Endothelial cell (in vitro differentiated cells): ENCODE measurements around the gene GALNT10. TPM values are rescaled to one million over a fixed set of nuclear protein-coding genes. Genes with fewer than 3 reads are reported as not detected.
"Not testable (repeated sequence)": the region's sequence is repeated elsewhere in the genome, so short reads cannot be mapped to it uniquely, and the experiment has no call there.

Source experiments
- DNase-seq: peaks from one replicate; pipeline ENCODE4 v3.0.0; 2021; ENCODE audit warnings: low spot score
- H3K27ac Mint-ChIP-seq: one replicate; pipeline ENCODE4 v1.8.0; 2021; ENCODE audit warnings: mixed read lengths, inconsistent platforms; ENCODE audit not compliant: unreplicated experiment
- H3K27me3 Mint-ChIP-seq: one replicate; pipeline ENCODE4 v1.8.0; 2021; ENCODE audit warnings: mild to moderate bottlenecking, moderate library complexity, mixed read lengths, inconsistent platforms; ENCODE audit not compliant: unreplicated experiment
- H3K36me3 Mint-ChIP-seq: one replicate; pipeline ENCODE4 v1.8.0; 2021; ENCODE audit warnings: mild to moderate bottlenecking, low read depth, mixed read lengths, inconsistent platforms; ENCODE audit not compliant: unreplicated experiment
- H3K4me1 Mint-ChIP-seq: one replicate; pipeline ENCODE4 v1.8.0; 2021; ENCODE audit warnings: mild to moderate bottlenecking, mixed read lengths, inconsistent platforms; ENCODE audit not compliant: unreplicated experiment
- H3K4me3 Mint-ChIP-seq: one replicate; pipeline ENCODE4 v1.8.0; 2021; ENCODE audit warnings: mild to moderate bottlenecking, mixed read lengths, inconsistent platforms; ENCODE audit not compliant: unreplicated experiment
- H3K9me3 Mint-ChIP-seq: one replicate; pipeline ENCODE4 v1.8.0; 2021; ENCODE audit warnings: mixed read lengths, inconsistent platforms; ENCODE audit not compliant: unreplicated experiment
- total RNA-seq: library from RNA; stranded (reverse); fragmentation: NEBNext Ultra II Directional; extraction: Animal tissue kit (Norgen Biotek cat#: 25700); gene quantifications from one replicate; pipeline ENCODE4 v1.2.1, GENCODE V29; 2021; ENCODE audit not compliant: unreplicated experiment
- TF ChIP-seq, protein P1 (sequence below): fragments of 200-600 bp; sonication (generic); IDR thresholded peaks from one replicate; pipeline ENCODE4 v1.5.0; 2021; ENCODE audit warnings: antibody characterized with exemption; ENCODE audit not compliant: unreplicated experiment

The GALNT10 gene
- total RNA-seq, 1 donor from 2014 or later: 22.5 TPM

GRCh38 chr5:154356958-154357357, 166.4 kb downstream of the GALNT10 start:
- Mint-ChIP-seq H3K27me3 (no peaks in the 10 kb centered on the region), H3K27ac (no peak overlapping the region), H3K4me3 (no peak overlapping the region), H3K9me3 (no peaks in the 10 kb centered on the region), H3K4me1 (peaks cover 5% of the 10 kb centered on the region), H3K36me3 (peaks cover 6% of the 10 kb centered on the region)
- TF ChIP-seq, protein P1, sequence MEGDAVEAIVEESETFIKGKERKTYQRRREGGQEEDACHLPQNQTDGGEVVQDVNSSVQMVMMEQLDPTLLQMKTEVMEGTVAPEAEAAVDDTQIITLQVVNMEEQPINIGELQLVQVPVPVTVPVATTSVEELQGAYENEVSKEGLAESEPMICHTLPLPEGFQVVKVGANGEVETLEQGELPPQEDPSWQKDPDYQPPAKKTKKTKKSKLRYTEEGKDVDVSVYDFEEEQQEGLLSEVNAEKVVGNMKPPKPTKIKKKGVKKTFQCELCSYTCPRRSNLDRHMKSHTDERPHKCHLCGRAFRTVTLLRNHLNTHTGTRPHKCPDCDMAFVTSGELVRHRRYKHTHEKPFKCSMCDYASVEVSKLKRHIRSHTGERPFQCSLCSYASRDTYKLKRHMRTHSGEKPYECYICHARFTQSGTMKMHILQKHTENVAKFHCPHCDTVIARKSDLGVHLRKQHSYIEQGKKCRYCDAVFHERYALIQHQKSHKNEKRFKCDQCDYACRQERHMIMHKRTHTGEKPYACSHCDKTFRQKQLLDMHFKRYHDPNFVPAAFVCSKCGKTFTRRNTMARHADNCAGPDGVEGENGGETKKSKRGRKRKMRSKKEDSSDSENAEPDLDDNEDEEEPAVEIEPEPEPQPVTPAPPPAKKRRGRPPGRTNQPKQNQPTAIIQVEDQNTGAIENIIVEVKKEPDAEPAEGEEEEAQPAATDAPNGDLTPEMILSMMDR: no peak
- no peak for DNase-seq

DNA sequence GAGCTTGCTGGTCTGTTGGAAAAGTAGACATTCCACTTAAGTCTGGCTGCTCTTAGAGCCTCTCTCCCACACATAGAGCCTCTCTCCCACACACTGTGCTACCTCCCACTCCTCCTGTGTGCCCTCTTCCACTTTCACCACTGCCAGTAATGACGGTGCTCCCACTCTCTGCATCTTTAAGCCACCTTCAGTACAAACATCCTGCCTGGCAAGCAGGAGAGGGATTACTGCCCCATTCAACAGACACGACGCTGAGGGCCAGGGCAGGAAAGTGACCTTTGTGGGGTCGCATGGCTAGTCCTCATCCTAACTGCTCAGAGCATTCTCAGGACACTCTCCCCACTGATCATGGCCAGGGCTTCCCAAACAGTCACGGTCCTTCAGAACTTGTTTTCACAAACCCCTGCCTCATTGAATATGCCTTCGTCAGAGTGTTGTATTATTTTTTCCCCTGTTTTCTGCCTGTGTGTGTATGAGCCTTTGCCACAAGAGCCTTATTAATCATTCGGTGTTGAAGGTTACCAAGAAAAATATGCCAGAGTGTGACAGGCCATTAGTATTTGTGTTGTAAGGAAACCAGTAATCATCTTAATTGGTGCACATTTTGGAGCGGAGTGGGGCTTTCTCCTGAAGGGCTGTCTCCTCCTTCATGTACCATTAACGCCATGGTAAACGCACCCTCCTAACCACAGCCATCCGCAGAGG, 168.1 kb downstream of the GALNT10 start:
- DNase-seq: no peak
- no peak overlapping the region for H3K27ac Mint-ChIP-seq
- H3K4me1 Mint-ChIP-seq: peaks cover 5% of the 10 kb centered on the region
- H3K9me3 Mint-ChIP-seq: no peaks in the 10 kb centered on the region
- TF ChIP-seq, protein P1: no peak
- H3K4me3 Mint-ChIP-seq: no peak overlapping the region
- no peaks in the 10 kb centered on the region for H3K27me3 Mint-ChIP-seq
- peaks cover 6% of the 10 kb centered on the region for H3K36me3 Mint-ChIP-seq

DNA sequence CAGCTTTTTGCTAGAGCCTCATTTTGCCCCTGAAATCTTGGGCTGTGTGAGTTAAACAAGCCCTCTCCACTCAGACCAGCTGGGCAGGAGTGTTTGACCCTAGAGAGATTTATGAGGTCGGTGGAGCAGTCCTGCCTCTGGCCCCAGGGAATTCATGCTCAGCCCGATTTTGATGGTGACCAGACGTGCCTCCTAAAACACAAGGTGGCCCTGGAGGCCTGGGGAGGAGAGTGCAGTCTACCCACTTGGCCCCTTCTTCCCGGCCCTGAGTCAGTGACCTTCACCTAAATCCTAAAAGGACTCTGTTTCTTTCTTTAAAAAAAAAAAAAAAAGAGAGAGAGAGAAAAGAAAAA, 168.7 kb downstream of the GALNT10 start:
- peaks cover 6% of the 10 kb centered on the region for H3K36me3 Mint-ChIP-seq
- DNase-seq: no peak
- H3K4me1 Mint-ChIP-seq: peaks cover 5% of the 10 kb centered on the region
- H3K27ac Mint-ChIP-seq: no peak overlapping the region
- no peaks in the 10 kb centered on the region for H3K9me3 Mint-ChIP-seq
- no peak overlapping the region for H3K4me3 Mint-ChIP-seq
- TF ChIP-seq, protein P1: no peak
- peaks cover 4% of the 10 kb centered on the region for H3K27me3 Mint-ChIP-seq

DNA sequence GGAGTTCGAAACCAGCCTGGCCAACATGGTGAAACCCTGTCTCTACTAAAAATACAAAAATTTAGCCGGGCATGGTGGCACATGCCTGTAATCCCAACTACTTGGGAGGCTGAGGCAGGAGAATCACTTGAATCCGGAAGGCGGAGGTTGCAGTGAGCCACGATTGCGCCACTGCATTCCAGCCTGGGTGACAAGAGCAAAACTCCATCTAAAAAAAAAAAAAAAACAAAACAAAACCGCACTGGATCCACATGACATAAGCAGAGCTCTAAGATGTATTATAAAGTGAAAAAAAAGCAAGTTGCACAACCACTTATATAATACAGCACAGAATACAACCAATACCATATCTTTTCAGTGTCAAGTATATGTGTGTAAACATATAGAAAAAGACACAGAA, 169.7 kb downstream of the GALNT10 start:
- H3K4me3 Mint-ChIP-seq, DNase-seq, H3K27ac Mint-ChIP-seq, H3K36me3 Mint-ChIP-seq, H3K27me3 Mint-ChIP-seq, H3K4me1 Mint-ChIP-seq, H3K9me3 Mint-ChIP-seq: not testable (repeated sequence)

DNA sequence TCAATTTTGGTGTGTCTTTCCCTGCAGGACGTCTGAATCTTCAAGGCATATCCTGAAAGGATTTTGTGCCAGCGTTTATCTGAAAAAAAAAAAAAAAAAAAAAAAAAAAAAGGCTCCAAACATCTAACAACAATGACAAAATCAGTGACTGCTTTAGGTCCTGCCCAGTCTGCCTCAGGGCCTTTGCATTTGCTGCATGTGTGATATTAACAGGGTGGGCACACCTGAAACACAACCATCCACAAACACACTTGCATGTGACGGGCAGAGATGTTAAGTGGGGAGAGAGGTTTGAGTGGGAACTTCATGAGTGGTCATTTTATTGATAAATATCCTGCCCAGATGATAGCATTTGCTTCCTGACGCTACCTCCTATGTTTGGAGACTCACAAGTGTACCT, 172.9 kb downstream of the GALNT10 start:
- peaks cover 4% of the 10 kb centered on the region for H3K27me3 Mint-ChIP-seq
- peaks cover 6% of the 10 kb centered on the region for H3K4me1 Mint-ChIP-seq
- H3K27ac Mint-ChIP-seq: no peak overlapping the region
- no peak overlapping the region for H3K4me3 Mint-ChIP-seq
- H3K9me3 Mint-ChIP-seq: no peaks in the 10 kb centered on the region
- TF ChIP-seq, protein P1: no peak
- no peak for DNase-seq
- H3K36me3 Mint-ChIP-seq: peaks cover 6% of the 10 kb centered on the region
